Mesenteric fat pad (tissue), 1 donor: ENCODE measurements around the gene ASTN2. TPM values are rescaled to one million over a fixed set of nuclear protein-coding genes. Genes with fewer than 3 reads are reported as not detected.
"Not testable (repeated sequence)": the region's sequence is repeated elsewhere in the genome, so short reads cannot be mapped to it uniquely, and the experiment has no call there.

Source experiments
- DNase-seq: peaks from one replicate; pipeline ENCODE4 v3.0.0-alpha.2; 2020; ENCODE audit warnings: low spot score
- total RNA-seq: library from RNA; stranded (reverse); fragmentation: NEBNext Ultra II Directional; extraction: Animal tissue kit (Norgen Biotek cat#: 25700); gene quantifications from one replicate; pipeline ENCODE4 v1.2.1, GENCODE V29; 2021
- donor health status: DM: yes; HTN: yes; CAD: no.

The ASTN2 gene
- total RNA-seq, 1 donor from 2014 or later = 3.1 TPM

DNA sequence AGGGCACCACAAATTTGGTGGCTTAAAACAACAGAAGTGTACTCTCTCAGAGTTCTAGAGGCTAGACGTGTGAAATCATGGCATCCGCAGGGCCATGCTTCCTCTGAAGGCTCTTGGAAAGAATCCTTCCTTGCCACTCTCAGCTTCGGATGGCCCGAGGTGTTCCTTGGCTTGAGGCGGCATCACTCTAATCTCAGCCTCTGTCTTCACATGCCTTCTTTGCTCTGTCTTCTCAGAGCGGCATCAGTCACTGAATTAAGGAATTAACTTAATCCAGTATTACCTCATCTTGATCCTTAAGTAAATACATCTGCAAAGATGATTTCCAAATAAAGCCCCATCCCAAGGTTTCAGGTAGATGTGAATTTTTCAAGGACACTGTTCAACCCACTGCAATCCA lies 938.9 kb downstream of the ASTN2 start:
- no peak for DNase-seq

DNA sequence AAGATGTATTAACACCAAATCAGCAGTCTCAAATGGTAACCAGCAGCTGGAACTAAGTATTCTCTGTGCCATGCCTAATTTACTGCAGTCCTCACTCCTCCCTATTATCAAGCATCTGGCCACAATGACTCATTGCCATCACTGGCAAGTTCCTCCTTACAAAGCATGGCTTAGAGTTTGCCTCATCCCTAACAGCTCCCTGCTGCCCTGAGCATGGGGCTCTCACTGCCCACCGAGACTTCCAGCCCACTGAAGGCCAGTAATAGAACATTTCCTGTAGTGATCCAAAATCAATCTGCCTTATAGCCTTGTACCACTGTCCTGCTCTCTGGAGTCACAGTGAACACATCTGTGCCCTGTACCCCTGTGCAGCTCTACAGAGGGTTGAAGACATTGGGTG lies 939.7 kb downstream of the ASTN2 start:
- no peak for DNase-seq

DNA sequence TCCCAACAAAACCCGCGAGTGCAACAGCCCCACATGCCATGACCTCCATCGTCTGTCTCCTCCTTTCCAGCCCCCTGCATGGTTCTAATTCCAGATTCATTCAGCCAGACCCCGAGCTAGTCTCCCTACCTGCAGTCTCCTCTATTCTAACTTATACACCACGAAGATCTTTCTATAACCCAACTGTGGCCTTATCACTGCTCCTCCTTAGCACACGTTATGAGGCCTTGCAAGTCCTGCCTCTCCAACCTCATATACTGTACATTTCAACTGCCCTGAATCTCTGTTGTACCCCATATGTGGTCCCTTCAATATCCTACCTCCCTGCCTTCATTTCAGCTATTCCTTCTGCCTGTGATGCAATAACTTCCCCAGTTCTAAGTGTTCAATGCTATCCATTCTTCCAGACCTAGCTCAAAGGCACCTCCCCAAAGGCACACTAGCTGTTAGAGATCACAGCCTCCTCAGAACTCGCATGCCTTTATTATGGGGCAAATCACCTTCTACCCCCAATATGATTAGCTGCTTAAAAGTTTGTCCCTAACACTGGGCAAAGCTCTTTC lies 942.8 kb downstream of the ASTN2 start:
- no peak for DNase-seq

DNA sequence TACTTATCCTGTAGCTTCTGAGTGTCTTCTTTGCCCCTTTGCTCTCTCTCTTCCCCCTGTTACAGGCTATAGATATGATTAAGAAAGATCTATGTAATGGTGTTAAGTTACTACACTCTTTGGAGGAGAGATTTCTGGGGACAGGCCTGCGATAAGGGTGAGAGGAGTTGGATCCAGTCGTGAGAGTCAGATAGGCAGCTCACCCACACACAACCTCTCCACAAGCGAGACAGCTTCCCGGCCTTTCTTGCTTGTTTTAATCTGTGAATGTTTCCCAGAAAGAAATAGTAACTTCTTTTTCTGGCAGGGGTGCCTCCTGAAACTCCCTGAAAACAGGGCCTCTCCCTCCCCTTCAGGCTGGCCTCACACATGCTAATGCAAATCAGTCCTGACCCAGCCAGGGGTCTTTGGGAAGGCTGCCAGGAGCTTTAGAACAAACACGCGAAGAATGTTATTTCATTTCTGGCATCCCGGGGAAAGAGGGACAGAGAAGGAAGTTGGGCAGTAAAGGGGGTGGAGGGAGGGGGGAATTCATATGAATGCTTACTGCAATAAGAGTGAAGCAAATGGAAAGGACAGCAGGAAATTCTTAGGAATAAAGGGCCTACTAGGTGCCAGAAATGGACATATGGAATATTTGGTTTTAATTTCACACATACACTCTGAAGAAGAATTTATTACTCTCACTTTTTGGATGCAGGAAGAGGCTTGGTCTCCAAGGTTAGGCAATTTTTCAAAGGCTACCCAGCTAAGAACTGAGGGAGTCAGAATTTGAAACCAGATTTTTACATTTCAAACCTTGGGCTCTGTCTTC lies 943.6 kb downstream of the ASTN2 start:
- no peak for DNase-seq

DNA sequence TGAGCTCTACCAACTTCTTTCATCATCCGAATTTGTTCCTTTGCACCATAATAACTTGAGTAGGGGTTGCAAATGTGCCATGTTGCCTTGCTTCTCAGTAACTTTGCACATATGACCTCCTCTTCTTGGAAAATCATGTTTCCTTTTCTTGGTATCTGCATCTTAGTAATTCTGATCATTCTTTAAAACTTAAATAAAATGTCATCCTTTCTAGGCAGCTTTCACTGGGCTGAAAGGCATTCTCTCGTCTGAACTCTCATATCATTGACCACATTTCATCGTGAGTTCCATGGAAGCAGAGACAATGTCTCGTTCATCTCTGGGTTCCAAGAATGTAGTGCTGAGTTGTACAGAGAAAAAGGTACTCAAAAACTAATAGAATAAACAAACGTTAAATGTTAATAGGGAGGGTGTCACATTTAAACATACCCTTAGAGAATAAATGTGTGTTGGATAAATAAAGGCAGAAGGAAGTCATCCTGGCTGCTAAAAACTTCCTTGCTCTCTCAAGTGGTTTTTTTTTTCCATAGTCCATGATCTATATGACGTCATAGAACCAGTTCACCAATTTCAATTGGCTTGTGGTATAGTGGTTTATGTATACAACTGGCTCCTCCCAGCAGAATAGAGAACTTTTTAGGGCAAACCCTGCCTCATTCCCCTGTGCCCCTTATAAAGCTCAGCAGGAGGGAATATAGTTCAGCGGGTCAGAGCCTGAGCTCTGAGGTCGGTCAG lies 945.9 kb downstream of the ASTN2 start:
- no peak for DNase-seq

DNA sequence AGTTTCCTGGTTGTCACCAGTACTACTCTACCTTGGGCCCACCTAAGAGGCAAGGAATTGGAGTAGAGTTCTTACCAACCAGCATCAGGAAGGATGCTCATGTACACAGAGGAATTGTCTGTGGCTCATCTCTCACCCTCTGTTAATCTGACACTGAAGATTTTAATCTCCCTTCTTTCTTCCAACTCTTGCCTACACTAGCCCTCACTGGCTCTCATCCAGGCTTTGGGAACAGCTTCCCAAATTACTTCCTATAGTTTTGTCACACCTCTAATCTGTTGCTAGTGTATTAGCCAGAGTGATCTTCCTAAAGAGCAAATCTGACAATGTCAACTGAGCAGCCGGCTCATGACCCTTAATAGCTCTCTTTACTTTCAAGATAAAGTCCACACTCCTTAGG lies 946.5 kb downstream of the ASTN2 start:
- DNase-seq = no peak

DNA sequence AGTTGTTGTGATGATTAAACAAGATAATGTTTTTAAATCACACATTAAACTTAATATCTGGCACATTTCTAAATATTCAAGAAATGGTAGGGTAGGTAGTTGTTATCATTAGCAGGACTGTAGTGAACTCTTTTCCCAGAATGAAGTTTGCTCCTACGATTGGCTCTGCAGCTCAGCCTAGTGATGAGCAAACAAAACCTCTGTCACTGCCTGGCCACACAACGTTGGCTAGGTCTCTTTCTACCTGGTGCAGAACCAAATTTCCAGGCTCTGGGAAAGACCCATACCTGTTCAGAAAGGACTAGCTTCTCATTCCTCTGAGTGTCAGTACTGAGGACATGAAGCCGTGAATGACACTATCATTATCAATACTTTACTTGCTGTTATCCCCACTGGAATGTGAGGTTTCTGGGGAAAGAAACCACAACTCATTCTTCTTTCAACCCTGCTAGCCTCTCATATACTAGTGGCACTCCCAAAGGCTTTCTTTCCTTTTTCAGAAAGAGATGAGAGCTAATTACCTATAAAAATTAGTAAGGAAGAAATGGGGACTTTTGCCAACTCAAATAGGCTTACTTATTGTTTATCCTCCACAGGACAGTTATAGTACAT lies 947.0 kb downstream of the ASTN2 start:
- DNase-seq = no peak

DNA sequence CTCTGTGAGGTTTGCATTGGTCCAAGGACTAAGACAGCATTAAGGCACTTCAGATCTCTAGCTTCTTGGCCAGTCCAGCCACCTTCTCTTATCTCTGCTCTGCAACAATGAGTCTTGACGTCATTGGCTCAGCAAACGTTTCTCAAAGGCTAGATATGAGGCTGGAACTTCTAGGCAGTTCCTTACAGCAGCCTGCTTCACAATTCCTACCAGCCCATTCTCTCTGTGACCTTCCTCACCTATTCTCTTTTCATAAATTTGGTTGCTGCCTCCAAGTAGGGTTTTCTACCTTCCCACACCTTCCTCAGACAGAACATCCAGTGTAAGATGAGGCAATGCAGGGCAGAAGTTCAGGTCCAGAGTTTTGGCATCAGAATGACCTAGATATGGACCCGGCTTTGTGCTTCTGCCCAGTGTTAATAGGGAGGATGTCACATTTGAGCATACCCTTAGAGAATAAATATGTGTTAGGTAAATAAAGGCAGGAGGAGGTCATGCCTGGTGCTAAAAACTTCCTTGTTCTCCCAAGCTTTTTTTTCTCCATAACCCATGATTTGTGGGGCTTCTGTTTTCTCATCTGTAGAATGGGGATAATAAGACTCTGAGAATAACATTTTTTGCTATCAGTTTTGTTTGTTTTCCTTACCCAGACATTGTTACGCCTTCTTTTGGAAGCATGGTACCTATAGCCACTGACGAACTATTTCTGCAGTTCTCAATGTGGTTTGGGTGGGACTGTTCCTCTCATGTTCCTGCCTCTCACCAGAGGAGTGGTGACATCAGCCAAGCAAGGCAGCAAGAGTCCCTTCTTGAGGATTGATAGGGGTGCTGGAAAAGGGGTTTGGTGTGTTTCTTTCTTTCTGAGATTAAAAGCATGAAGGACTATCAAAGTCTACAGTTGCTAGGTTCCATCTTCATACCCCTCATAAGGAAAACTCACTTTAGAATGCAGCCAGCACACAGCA lies 948.3 kb downstream of the ASTN2 start:
- no peak for DNase-seq

DNA sequence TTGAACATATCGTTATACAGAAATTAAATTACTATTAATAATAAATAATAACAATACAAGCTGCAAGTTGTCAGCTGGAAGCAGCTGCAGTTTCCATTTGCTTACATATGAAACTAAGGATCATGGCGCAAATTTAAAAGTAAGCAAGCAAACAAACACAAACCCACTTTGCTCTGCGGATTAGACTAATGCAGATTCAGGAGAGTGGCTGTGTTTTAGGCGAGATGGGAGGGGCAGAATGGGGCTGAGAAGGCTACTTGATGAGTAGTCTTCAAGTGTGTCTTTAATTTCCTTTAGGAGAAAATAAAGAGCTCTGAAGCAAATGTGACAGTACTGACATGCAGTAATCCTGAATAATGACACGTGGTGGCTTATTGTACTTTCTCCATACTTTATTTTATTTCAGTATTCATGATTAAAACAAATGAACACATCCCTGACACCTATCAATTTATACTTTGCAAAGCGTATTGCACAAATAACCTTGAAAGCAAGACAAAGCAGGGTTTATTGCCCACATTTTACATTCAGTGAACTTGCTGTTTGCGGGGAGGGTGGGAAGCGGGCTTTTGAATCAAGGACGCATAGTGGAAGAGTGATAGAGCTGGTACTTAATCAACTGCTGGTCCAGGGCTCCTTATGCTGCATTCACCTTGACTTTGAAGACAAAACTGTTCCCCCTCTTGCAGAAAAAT lies 949.1 kb downstream of the ASTN2 start:
- no peak for DNase-seq

DNA sequence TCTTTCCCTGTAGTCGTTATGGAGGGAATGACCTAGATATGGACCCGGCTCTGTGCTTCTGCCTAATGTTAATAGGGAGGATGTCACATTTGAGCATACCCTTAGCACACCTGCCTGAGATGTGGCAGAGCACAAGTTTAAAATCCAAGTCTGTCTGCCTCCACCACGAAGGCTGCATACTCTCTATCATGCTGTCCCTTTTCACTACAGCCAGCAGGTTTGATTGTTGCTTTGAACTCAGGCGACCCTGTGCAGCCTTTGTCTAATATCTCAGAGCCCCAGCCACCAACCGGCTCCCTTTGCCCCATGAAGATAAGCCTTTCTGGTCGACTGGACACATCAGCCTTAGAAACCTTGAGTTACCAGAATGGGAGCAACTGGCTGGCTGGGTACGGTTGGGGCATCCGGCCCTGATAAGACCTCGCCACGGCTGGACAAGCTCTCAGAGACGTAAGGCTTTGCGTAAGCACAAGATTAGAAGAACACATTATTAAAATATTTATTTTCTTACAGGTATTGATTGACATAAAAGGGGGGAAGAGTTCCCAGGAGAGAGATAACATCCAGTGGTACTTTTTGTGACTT lies 949.8 kb downstream of the ASTN2 start:
- DNase-seq = no peak

DNA sequence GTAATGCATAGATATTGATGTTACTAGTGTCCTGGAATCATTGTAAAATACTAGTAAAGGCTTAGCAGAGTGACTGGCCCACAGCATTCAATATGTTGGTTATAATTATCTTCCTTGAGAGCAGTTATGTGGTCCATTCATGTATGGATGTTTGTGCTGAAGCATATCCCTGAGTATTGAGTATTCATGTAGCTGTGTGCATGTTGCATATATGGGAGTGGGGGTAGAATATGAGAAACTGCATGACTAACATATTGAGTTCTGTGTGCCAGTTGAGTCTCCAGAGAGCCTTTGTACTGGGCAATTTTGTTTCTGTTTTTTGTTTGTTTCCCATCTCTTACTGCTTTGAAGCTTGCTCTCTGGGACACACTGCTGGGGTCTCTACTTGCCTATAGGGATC lies 950.4 kb downstream of the ASTN2 start:
- no peak for DNase-seq

DNA sequence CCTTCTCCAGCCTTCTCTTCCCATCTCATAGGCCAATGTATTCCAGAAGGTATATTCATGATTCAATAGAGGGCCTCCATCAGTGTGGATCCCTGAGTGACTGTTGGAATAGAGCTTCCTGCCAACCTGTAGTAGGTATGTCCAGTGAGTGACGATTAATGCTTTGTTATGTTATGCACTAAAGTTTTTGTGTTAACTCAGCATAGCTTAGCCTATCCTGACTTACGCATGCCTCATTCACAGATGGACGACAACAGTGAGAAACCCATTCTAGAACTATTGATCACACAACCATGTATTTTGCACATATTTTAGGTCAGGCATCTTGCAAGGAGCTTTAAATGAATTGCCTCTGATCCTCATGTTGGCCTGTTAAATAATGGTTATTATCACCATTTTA lies 953.2 kb downstream of the ASTN2 start:
- DNase-seq = no peak

DNA sequence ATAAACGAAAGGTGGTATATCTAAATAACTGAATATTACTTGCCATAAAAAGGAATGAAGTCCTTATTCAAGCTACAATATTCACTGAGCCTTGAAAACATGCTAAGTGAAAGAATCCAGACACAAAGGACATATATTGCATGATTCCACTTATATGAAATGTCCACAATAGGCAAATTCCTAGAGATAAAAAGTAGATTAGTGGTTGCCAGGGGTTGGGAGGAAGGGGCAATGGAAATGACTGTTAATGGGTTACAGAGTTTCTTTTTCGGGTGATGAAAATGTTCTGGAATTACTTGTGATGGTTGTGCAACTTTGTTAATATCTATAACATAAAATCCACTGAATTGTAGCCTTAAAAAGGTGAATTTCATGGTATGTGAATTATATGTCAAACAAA lies 954.8 kb downstream of the ASTN2 start:
- DNase-seq = no peak

DNA sequence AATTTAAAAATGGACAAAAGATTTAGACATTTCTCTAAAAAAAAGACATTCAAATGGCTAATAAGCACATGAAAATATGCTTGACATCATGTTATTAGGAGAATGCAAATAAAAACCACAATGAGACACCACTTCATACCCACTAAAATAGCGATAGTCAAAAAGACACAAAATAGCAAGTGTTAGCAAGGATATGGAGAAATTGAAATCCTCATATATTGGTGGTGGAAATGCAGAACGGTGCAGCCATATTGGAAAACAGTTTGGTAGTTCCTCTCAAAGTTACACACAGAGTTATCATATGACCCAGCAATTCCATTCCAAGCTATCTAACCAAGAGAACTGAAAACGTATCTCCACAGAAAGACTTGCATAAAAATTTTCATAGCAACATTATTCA lies 955.3 kb downstream of the ASTN2 start:
- DNase-seq = no peak

DNA sequence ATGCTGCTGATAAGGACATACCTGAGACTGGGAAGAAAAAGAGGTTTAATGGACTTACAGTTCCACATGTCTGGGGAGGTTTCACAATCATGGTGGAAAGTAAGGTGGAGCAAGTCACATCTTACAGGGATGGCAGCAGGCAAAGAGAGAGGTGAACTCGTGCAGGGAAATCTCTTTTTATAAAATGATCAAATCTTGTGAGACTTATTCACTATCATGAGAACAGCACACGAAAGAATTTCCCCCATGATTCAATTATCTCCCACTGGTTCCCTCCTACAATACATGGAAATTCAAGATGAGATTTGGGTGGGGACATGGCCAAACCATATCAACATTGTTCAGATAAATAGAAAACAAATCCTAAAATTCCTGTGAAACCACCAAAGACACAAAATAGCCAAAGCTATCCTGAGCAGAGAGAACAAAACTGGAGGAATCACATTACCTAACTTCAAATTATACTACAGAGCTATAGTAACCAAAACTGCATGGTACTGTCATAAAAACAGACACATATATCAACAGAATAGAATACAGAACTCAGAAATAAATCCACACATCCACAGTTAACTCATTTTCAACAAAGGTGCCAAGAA lies 958.3 kb downstream of the ASTN2 start:
- no peak for DNase-seq

DNA sequence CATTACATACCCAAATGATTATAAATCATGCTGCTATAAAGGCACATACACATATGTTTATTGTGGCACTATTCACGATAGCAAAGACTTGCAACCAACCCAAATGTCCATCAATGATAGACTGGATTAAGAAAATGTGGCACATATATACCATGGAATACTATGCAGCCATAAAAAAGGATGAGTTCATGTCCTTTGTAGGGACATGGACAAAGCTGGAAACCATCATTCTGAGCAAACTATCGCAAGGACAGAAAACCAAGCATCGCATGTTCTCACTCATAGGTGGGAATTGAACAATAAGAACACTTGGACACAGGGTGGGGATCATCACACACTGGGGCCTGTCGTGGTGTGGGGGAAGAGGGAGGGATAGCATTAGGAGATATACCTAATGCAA lies 960.3 kb downstream of the ASTN2 start:
- not testable (repeated sequence) for DNase-seq

DNA sequence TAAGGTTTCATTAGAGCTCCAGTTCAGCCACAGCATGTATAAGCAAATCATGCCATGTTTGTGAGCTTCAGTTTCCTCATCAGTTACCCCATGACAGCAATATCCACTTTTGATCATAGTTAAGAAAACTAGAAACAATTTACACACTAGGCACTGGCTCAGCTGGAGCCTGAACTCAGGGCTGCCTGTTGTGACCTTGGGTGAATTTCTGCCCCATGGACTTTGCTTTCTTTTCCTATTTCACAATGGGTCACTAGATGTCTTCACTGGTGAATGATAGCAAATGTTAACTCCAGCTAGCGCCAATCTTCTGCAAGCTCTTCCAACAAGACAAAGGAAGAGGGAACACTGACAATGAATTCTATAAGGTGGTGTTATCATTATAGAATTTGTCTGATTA lies 961.1 kb downstream of the ASTN2 start:
- DNase-seq = no peak

DNA sequence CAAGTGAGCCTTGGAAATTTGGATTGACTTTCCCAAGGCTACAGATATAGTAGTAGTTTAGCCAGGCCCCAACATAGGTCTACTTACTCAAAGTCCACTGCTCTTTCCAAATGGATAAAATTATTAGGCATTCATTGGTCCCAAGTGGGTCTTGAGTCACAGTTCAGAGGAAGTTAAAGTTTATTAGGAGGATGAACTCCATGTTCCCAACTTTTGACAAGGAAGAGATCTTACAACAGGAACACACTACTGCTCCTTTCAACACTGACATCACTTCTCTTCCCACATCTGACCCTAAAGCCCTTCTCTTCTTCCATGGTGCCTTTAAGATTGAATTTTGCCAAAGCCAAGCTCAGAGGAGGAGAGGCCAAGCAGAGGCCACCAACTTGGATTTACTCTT lies 962.2 kb downstream of the ASTN2 start:
- no peak for DNase-seq

DNA sequence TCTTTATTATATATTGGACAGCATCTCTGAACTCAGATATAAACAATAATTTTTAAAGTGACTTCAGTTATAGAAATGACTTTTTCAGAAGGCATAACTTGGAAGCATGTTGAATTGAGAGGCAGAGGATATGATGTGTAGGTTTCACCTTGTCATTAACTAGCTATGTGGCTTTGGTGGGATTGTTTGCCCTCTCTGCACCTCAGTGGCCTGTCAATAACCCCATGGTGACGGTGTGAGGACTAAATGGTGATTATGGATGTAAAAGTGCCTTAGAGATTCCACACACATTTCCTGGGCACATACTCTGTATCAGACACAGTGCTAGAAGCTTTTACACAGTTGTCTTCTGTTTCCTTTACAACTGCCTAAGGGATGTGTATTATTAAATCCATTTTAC lies 962.6 kb downstream of the ASTN2 start:
- DNase-seq = no peak
